K562 (cell line): ENCODE results near the gene ADSS1. TPM values are rescaled to one million over a fixed set of nuclear protein-coding genes. Genes with fewer than 3 reads are reported as not detected.

ENCODE experiments used
- ATAC-seq: fragments of 200-7000 bp; cut with Tn5 transposase; 3 replicates; pipeline ENCODE4 v1.9.1; 2020; ENCODE audit warnings: moderate library complexity
- BruUV-seq: library from RNA; stranded (reverse); fragments of 400-500 nt; replicated peaks from 2 replicates; lab custom pipeline; 2021; lab: Mats Ljungman, UMichigan
- CTCF ChIA-PET: fragments of 300-600 bp; formaldehyde crosslinking; extraction: SDS; loops from one replicate; lab custom pipeline; 2021; ENCODE audit warnings: low intra/inter-chr PET ratio; lab: Yijun Ruan, JAX
- POLR2A ChIA-PET: fragments of 300-600, 350-650 bp; sonication (Branson Sonifier 250); formaldehyde crosslinking; extraction: SDS; loops from one replicate; lab custom pipeline; 2021; ENCODE audit warnings: antibody characterized with exemption, inconsistent platforms; lab: Yijun Ruan, JAX
- DNase-seq, 4 experiments: peaks; one replicate each; pipeline versions ENCODE4 v3.0.0 to v3.0.0-alpha.2; 2011 to 2018; ENCODE audit warnings: low spot score in 3 of 4, mixed read lengths in 3 of 4; ENCODE audit errors: extremely low read depth in 1 of 4
- FAIRE-seq: peaks from 2 replicates; lab custom pipeline; 2011; peaks lifted over from hg19 to GRCh38; lab: Jason Lieb, UNC
- H2AFZ ChIP-seq: 2 replicates; pipeline ENCODE4 v1.6.0; 2011; ENCODE audit warnings: low read depth, low read length, control low read depth, inconsistent platforms
- H3K27ac ChIP-seq: fragments of 200-600 bp; 3 replicates; pipeline ENCODE4 v1.8.0; 2011; ENCODE audit warnings: low read depth, mild to moderate bottlenecking, control low read depth, inconsistent platforms, low read length, moderate library complexity, mixed read lengths; ENCODE audit errors: extremely low read depth
- H3K27me3 ChIP-seq, 2 experiments: fragments of 300-600 bp in 1 of 2; 2 replicates in 1 of 2; 3 replicates in 1 of 2; pipeline versions ENCODE4 v1.6.0 to v1.8.0; 2011; ENCODE audit warnings: inconsistent platforms in 2 of 2, low read length in 2 of 2, mild to moderate bottlenecking in 1 of 2, mixed read lengths in 1 of 2, moderate library complexity in 1 of 2; ENCODE audit not compliant: control insufficient read depth in 2 of 2, insufficient read depth in 2 of 2
- H3K36me3 ChIP-seq: fragments of 300-600 bp; 3 replicates; pipeline ENCODE4 v1.8.0; 2011; ENCODE audit warnings: mild to moderate bottlenecking, low read length, inconsistent platforms; ENCODE audit not compliant: control insufficient read depth, insufficient read depth
- H3K4me1 ChIP-seq, 2 experiments: fragments of 200-600 bp in 1 of 2; replicated peaks in 1 of 2; 2 replicates in 1 of 2; 3 replicates in 1 of 2; pipeline versions ENCODE4 v1.5.1 to v1.8.0; 2011; ENCODE audit warnings: inconsistent platforms in 2 of 2, low read length in 2 of 2, mild to moderate bottlenecking in 1 of 2, mixed read lengths in 1 of 2, moderate library complexity in 1 of 2; ENCODE audit not compliant: control insufficient read depth in 2 of 2, insufficient read depth in 2 of 2
- H3K4me2 ChIP-seq: 2 replicates; pipeline ENCODE4 v1.6.1; 2011; ENCODE audit warnings: low read length, control low read depth, inconsistent platforms, mixed read lengths; ENCODE audit not compliant: insufficient read depth
- H3K4me3 ChIP-seq: fragments of 200-600 bp; sonication (generic), shearing (Covaris generic); 2 replicates; pipeline ENCODE4 v1.5.1; 2016; ENCODE audit warnings: control low read depth, inconsistent platforms
- H3K79me2 ChIP-seq: fragments of 200-600 bp; 3 replicates; pipeline ENCODE4 v1.8.0; 2011; ENCODE audit warnings: low read length, inconsistent platforms; ENCODE audit not compliant: control insufficient read depth, insufficient read depth
- H3K9ac ChIP-seq, 2 experiments: 2 replicates each; pipeline versions ENCODE4 v1.6.0 to v1.6.1; 2011; ENCODE audit warnings: low read depth in 2 of 2, low read length in 2 of 2, control low read depth in 1 of 2, inconsistent platforms in 1 of 2, mild to moderate bottlenecking in 1 of 2, mixed read lengths in 1 of 2; ENCODE audit not compliant: insufficient read depth in 1 of 2
- H3K9me1 ChIP-seq: one replicate; pipeline ENCODE4 v1.6.0; 2011; ENCODE audit warnings: inconsistent platforms, mild to moderate bottlenecking, low read length, moderate library complexity; ENCODE audit not compliant: control insufficient read depth, insufficient read depth
- H3K9me3 ChIP-seq: replicated peaks from 2 replicates; pipeline ENCODE4 v1.5.1; 2011; ENCODE audit warnings: low read depth, low read length, inconsistent platforms; ENCODE audit not compliant: control insufficient read depth, insufficient read depth
- H4K20me1 ChIP-seq: replicated peaks from 2 replicates; pipeline ENCODE4 v1.6.1; 2011; ENCODE audit warnings: low read length, inconsistent platforms, mixed read lengths; ENCODE audit not compliant: control insufficient read depth, insufficient read depth
- DPF2 ChIP-seq: fragments of 450-650 bp; IDR thresholded peaks from 2 replicates; pipeline ENCODE4 v1.6.1; 2016
- POLR2G ChIP-seq: fragments of 200-400 bp; formaldehyde crosslinking; IDR thresholded peaks from 2 replicates; pipeline ENCODE4 v1.6.1; 2017; ENCODE audit warnings: low read depth, mild to moderate bottlenecking, antibody characterized with exemption, low read length, moderate library complexity
- SRSF3 ChIP-seq: fragments of 200-400 bp; formaldehyde crosslinking; IDR thresholded peaks from 2 replicates; pipeline ENCODE4 v1.6.1; 2016; ENCODE audit warnings: mild to moderate bottlenecking, low read length, moderate library complexity; ENCODE audit not compliant: insufficient read depth
- WGBS: fragments of 100-300 bp; shearing (Covaris generic); methylation state at CpG from one replicate; pipeline ENCODE4 v1.1.6; 2016; ENCODE audit warnings: low coverage, mixed read lengths; ENCODE audit not compliant: insufficient coverage; ENCODE audit errors: missing lambda C conversion rate; 5-methylcytosine and 5-hydroxymethylcytosine counted together
- in situ Hi-C: fragments of 300-500 bp; cut with MboI; formaldehyde crosslinking; loops from 4 replicates; pipeline ENCODE4 v1.15.0; 2018; ENCODE audit warnings: inconsistent platforms, mixed read lengths
- intact Hi-C: fragments of 100-400 bp; cut with micrococcal nuclease; formaldehyde crosslinking; loops from 2 replicates; pipeline ENCODE4 v1.14.2; 2022
- polyA plus RNA-seq, 8 experiments: library from polyadenylated mRNA; depleted of rRNA in 4 of 8; stranded (reverse) in 5 of 8; unstranded in 3 of 8; fragments of >200 nt; fragmentation: Nextera tagmentation in 2 of 8; fragmentation: Illumina TruSeq in 1 of 8; extraction: Ambion mirVana in 2 of 8; extraction: Trizol in 1 of 8; gene quantifications; 2 replicates each; pipeline versions ENCODE4 v1.2.1 to v1.2.3, GENCODE V29; 2011 to 2014; ENCODE audit warnings: inconsistent platforms in 1 of 8, missing spikeins in 1 of 8
- total RNA-seq, 7 experiments: library from RNA; depleted of rRNA in 6 of 7; stranded (reverse); fragments of >200 nt in 6 of 7; fragmentation: Illumina TruSeq in 2 of 7; extraction: Trizol in 2 of 7; gene quantifications; 2 replicates each; pipeline versions ENCODE4 v1.2.1 to v1.2.3, GENCODE V29; 2011 to 2021; ENCODE audit warnings: low replicate concordance in 1 of 7

The ADSS1 gene
- total and polyA plus RNA-seq, 9 of the 15 experiments (the other 6 are each of a cell fraction or from before 2014, with no cell fraction given): 0.53 to 5.9 (median 3.9) TPM

DNA sequence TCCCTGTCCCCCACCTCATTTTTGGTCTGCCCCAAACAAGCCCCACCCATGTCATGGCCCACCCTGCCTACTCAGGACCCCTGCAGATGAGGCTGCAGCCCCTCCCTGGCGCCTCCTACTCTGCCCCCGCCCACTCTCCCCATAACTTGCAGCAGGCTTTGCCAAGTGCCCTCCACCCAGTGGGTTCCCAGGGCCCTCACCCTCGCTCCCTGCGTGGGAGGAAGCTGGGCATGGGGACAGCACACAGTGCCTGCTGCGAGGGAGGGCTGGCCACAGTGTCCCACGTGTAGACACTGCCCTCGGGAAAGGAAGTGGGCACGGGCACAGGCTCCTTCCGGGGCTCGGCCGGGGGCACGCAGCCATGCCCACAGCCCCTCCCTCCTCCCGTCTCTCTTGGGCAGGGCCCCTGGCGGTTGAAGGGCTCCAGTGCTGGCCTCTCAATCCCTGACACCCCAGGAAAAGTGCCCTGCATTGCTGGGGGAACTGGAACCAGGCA, 62.1 kb downstream of the ADSS1 start:
- FAIRE-seq: no peak
- intact Hi-C loops: no loop called here
- TF ChIP-seq POLR2G (0 out of 2 replicates have a peak, but pooled peaks have one; percentile 14), SRSF3 (no peak), DPF2 (no peak)
- TF ChIP-seq, all 486 proteins: peak for 1
- Histone ChIP-seq H3K9me3 (no peaks in the 10 kb centered on the region), H3K4me3 (no peak overlapping the region), H3K9ac (no peak overlapping the region), H3K27ac (no peak overlapping the region), H4K20me1 (no peaks in the 10 kb centered on the region; the same call in 1 of the 2 replicates), H3K36me3 (peaks cover 43% of the 10 kb centered on the region; the same call in 1 of the 3 replicates), H3K9me1 (no peaks in the 10 kb centered on the region), H2AFZ (no peak overlapping the region), H3K4me2 (no peak overlapping the region), H3K79me2 (peaks cover 12% of the 10 kb centered on the region; the same call in 2 of the 3 replicates), H3K4me1 (peaks cover 0 to 46% of the 10 kb centered on the region in 2 experiments; a peak in 2 of 5 replicates), H3K27me3 (no peaks in the 10 kb centered on the region)
- POLR2A ChIA-PET: interaction anchor here (0.6 to 1.1 kb wide), 2 partner anchors 8 to 1960 kb away, joined by 3 to 4 read pairs; no protein-coding TSS in a partner anchor
- no peak for ATAC-seq
- CTCF ChIA-PET: no interaction called here
- DNase-seq: no peak
- WGBS: 85% methylated on average over 4 of the region's 14 CpGs
- BruUV-seq: no TSS peak
- in situ Hi-C loops: no loop called here
